Tibial nerve (tissue), 4 donors: ENCODE measurements around the gene ZNF644. TPM values are rescaled to one million over a fixed set of nuclear protein-coding genes. Genes with fewer than 3 reads are reported as not detected.

Experiments
- DNase-seq, 2 donors: peaks; one replicate each; pipeline ENCODE4 v3.0.0-alpha.2; 2019; ENCODE audit warnings: low spot score in 2 of 2
- H3K27ac ChIP-seq, 4 donors: fragments of 200-600 bp; sonication (generic) in 3 of 4; one replicate each; pipeline ENCODE4 v1.5.1; 2017 to 2019; ENCODE audit warnings: mild to moderate bottlenecking in 1 of 4
- H3K27me3 ChIP-seq, 2 donors: fragments of 200-600 bp; sonication (generic) in 1 of 2; one replicate each; pipeline versions ENCODE4 v1.5.1 to v1.6.0; 2017 to 2019
- H3K36me3 ChIP-seq, 3 donors: fragments of 200-600 bp; sonication (generic); one replicate each; pipeline ENCODE4 v1.5.1; 2018 to 2019
- H3K4me1 ChIP-seq, 4 donors: fragments of 200-600 bp; sonication (generic) in 3 of 4; one replicate each; pipeline ENCODE4 v1.5.1; 2017 to 2019
- H3K4me3 ChIP-seq, 4 donors: fragments of 200-600 bp; sonication (generic) in 3 of 4; one replicate each; pipeline ENCODE4 v1.5.1; 2017 to 2019; ENCODE audit warnings: mild to moderate bottlenecking in 1 of 4, moderate library complexity in 1 of 4
- H3K9me3 ChIP-seq, 4 donors: fragments of 200-600 bp; sonication (generic) in 3 of 4; one replicate each; pipeline ENCODE4 v1.5.1; 2017 to 2019
- CTCF ChIP-seq, 5 experiments: fragments of 200-600 bp in 3 of 5; fragments of 450-650 bp in 2 of 5; sonication (generic) in 3 of 5; IDR thresholded peaks; one replicate each; pipeline ENCODE4 v1.5.1; 2016 to 2019; ENCODE audit warnings: antibody characterized with exemption in 5 of 5, mild to moderate bottlenecking in 3 of 5, moderate library complexity in 2 of 5
- EP300 ChIP-seq, 2 donors: sonication (generic); formaldehyde crosslinking; IDR thresholded peaks; one replicate each; pipeline ENCODE4 v1.6.1; 2017; ENCODE audit warnings: antibody characterized with exemption in 2 of 2, mild to moderate bottlenecking in 1 of 2
- POLR2A ChIP-seq, 2 donors: fragments of 450-650 bp; IDR thresholded peaks; one replicate each; pipeline ENCODE4 v1.6.1; 2017; ENCODE audit warnings: antibody characterized with exemption in 2 of 2, mild to moderate bottlenecking in 2 of 2, moderate library complexity in 2 of 2
- WGBS, 2 donors: methylation state at CpG; one replicate each; pipeline ENCODE4 v1.1.5; 2018; 5-methylcytosine and 5-hydroxymethylcytosine counted together
- total RNA-seq, 4 donors: library from RNA; depleted of rRNA; stranded (reverse); fragments of >200 nt; gene quantifications; one replicate each; pipeline ENCODE4 v1.1.0, GENCODE V29; 2016

ZNF644 gene
- total RNA-seq, 4 donors from 2014 or later, result 43.3 to 97.2 (median 70.8) TPM

- peaks cover 0 to 35% (median 0%) of the 10 kb centered on the region in 3 donors for H3K36me3 ChIP-seq
- no peak overlapping the region for H3K4me3 ChIP-seq
- H3K4me1 ChIP-seq, result peaks cover 0 to 4% (median 0%) of the 10 kb centered on the region in 4 donors
- peaks cover 0 to 31% (median 2%) of the 10 kb centered on the region in 4 donors for H3K9me3 ChIP-seq
- H3K27me3 ChIP-seq, result no peaks in the 10 kb centered on the region
- no peak overlapping the region for H3K27ac ChIP-seq
- TF ChIP-seq EP300 (IDR thresholded peaks at IDR 0.05) (no peak), CTCF (IDR thresholded peaks at IDR 0.05) (no peak), POLR2A (IDR thresholded peaks at IDR 0.05) (no peak)
- DNase-seq, result no peak
Measured at GRCh38 chr1:90995311-90995894, 26.4 kb downstream of the ZNF644 start.

GRCh38 chr1:90994461-90994860 lies 27.4 kb downstream of the ZNF644 start:
- Histone ChIP-seq H3K4me3 (no peak overlapping the region), H3K4me1 (peaks cover 0 to 4% (median 0%) of the 10 kb centered on the region in 4 donors), H3K36me3 (peaks cover 0 to 39% (median 0%) of the 10 kb centered on the region in 3 donors), H3K9me3 (peaks cover 0 to 30% (median 2%) of the 10 kb centered on the region in 4 donors), H3K27ac (no peak overlapping the region), H3K27me3 (no peaks in the 10 kb centered on the region)
- WGBS, 2 donors, result 97 to 100% methylated on average over 1 of the region's 1 CpG
- no peak for TF ChIP-seq CTCF (IDR thresholded peaks at IDR 0.05)
- DNase-seq, result no peak

- DNase-seq, result no peak
- Histone ChIP-seq H3K4me3 (no peak overlapping the region), H3K27ac (no peak overlapping the region), H3K9me3 (peaks cover 0 to 24% (median 4%) of the 10 kb centered on the region in 4 donors), H3K27me3 (no peaks in the 10 kb centered on the region), H3K36me3 (peaks cover 0 to 42% (median 0%) of the 10 kb centered on the region in 3 donors), H3K4me1 (peaks cover 0 to 4% (median 0%) of the 10 kb centered on the region in 4 donors)
- TF ChIP-seq POLR2A (IDR thresholded peaks at IDR 0.05), result no peak
- TF ChIP-seq EP300 (IDR thresholded peaks at IDR 0.05), result no peak
- no peak for TF ChIP-seq CTCF (IDR thresholded peaks at IDR 0.05)
- WGBS, 2 donors, result 67% methylated on average over 2 of the region's 2 CpGs
Measured at GRCh38 chr1:90993245-90993644, 28.6 kb downstream of the ZNF644 start.

GRCh38 chr1:90990779-90991178 lies 31.1 kb downstream of the ZNF644 start:
- TF ChIP-seq POLR2A (IDR thresholded peaks at IDR 0.05) (no peak), CTCF (IDR thresholded peaks at IDR 0.05) (no peak), EP300 (IDR thresholded peaks at IDR 0.05) (no peak)
- 92 to 94% methylated on average over 4 of the region's 4 CpGs for WGBS, 2 donors
- H3K9me3 ChIP-seq, result peaks cover 0 to 16% (median 6%) of the 10 kb centered on the region in 4 donors

GRCh38 chr1:90989990-90990389 lies 31.8 kb downstream of the ZNF644 start:
- Histone ChIP-seq H3K4me3 (no peak overlapping the region), H3K4me1 (peaks cover 0 to 15% (median 4%) of the 10 kb centered on the region in 4 donors), H3K36me3 (peaks cover 0 to 31% (median 0%) of the 10 kb centered on the region in 3 donors), H3K9me3 (peaks cover 0 to 16% (median 6%) of the 10 kb centered on the region in 4 donors), H3K27me3 (no peaks in the 10 kb centered on the region), H3K27ac (no peak overlapping the region)
- TF ChIP-seq POLR2A (IDR thresholded peaks at IDR 0.05) (no peak), EP300 (IDR thresholded peaks at IDR 0.05) (no peak), CTCF (IDR thresholded peaks at IDR 0.05) (no peak)
- no peak for DNase-seq

More at GRCh38 chr1:90990779-90991178, 31.1 kb downstream of the ZNF644 start:
- Histone ChIP-seq H3K27ac (no peak overlapping the region), H3K4me3 (no peak overlapping the region), H3K4me1 (peaks cover 0 to 10% (median under 1%) of the 10 kb centered on the region in 4 donors), H3K27me3 (no peaks in the 10 kb centered on the region), H3K36me3 (peaks cover 0 to 31% (median 0%) of the 10 kb centered on the region in 3 donors)
- no peak for DNase-seq
